ENCODE measurements around the gene GPS1.

Gene GPS1

DNA sequence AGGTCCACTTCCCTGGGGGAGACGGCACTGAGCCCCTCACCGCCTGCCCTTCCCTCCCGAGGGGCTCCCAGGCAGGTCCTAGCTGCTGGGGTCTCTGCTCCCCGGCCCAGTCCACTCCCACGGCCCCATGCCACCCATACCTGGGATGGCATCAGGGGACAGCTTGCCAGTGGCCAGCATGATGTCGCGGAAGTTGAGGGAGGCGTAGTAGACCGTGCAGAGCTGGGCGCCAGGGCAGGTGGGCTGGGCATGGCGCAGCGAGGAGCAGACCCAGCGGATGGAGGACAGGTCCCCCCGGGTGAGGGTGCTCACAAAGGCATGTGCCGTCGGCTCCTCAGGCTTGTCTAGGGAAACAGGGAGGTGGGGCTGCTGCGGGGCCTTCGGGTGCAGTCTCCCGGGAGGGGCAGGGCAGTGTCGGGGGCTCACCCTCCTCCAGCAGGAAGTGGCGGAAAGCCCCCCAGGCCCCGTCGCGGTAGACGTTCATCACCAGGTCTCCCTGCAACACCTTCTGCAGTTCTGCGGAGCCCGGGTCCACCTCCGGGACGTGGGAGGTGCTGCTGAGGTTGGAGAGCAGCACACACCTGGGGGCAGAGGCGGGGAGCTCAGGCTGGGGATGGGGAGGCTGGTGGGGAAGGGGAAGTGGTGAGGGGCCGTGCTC, 32.8 kb downstream of the GPS1 start:
- no peak for TF ChIP-seq CTCF (conservative IDR thresholded peaks at IDR 0.05)
- H3K27ac ChIP-seq = no peak overlapping the region

DNA sequence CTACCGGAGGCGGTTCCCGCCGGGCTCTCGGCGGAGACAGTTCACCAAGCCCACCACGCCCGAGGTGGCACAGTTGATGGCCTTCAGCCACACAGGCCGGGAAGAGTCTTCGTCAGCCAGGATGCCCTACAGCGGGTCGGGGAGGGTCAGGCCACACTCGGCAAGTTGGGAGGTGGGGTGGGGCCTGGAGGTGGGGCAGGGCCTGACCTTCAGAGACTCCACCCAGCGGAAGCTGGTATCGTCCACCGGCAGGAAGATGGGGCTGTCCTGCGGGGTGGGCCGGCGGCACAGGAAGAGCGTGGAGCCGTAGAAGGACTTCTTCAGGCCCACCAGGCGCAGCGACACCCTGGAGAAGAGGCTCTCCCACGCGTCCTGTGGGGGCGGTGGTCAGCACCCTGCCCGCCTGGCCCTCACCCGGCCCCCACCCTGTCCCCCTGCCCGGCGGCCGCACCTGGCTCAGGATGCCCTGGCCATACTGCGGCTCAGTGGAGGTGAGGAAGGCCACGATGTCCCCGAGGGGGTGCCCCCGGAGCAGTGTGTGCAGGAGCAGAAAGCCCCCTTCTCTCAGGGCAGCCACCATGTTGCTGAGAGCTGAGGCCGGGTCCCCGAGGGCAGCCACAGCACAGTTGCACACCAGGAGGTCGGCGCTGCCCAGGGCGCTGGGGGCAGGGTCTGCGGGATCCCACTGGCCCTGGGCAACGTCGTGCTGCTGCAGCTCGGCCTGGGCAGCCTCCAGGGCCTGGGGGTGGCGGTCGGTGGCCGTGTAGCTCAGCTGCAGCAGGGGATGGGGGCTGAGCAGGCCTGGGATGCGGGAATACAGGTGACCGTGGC, 33.5 kb downstream of the GPS1 start:
- no peak for TF ChIP-seq CTCF (conservative IDR thresholded peaks at IDR 0.05)
- H3K27ac ChIP-seq = no peak overlapping the region

DNA sequence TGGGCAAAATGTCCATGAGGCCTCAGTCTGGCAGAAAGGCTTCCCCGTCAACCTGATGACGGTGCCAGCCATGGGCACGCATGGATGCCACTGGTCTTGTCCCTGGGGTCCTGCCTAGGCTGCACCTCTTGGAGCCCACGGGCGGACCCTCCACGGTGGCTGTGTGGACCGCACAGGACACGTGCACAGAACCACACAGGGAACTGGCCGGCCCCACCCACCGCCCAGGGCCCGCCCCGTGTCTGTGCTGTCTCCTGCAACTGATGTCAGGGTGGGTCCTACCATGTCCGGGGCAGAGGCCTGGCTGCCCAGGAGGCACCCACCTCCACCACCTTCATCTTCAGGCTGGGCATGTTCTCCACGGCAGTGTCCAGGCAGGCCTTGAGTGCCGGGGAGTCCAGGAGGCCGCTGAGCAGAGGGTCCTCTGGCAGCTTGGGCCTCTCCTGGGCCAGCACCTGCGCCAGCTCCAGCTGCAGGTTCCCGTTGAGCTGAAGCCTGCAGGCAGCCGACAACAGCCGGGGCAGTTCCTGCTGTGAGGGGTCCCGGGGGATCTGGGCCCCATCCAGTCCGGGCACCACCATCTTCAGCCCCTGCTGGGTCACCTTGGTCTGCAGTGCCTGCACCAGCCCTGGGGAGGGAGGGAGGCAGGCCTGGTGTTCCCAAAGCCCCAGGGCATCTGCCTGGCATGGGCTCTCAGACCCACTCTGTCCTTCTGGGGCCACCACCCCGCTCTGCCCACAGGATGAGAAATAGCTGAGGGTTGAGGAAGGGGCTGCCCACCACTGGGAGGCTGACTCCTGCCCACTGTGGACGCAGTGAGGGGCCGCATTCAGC, 34.5 kb downstream of the GPS1 start:
- no peak for TF ChIP-seq CTCF (conservative IDR thresholded peaks at IDR 0.05)
- no peak overlapping the region for H3K27ac ChIP-seq

GRCh38 chr17:82086941-82087906, 35.5 kb downstream of the GPS1 start:
- peak overlapping the region; percentile 16; the same call in 1 of the 2 replicates for H3K27ac ChIP-seq
- TF ChIP-seq CTCF (conservative IDR thresholded peaks at IDR 0.05) = no peak

DNA sequence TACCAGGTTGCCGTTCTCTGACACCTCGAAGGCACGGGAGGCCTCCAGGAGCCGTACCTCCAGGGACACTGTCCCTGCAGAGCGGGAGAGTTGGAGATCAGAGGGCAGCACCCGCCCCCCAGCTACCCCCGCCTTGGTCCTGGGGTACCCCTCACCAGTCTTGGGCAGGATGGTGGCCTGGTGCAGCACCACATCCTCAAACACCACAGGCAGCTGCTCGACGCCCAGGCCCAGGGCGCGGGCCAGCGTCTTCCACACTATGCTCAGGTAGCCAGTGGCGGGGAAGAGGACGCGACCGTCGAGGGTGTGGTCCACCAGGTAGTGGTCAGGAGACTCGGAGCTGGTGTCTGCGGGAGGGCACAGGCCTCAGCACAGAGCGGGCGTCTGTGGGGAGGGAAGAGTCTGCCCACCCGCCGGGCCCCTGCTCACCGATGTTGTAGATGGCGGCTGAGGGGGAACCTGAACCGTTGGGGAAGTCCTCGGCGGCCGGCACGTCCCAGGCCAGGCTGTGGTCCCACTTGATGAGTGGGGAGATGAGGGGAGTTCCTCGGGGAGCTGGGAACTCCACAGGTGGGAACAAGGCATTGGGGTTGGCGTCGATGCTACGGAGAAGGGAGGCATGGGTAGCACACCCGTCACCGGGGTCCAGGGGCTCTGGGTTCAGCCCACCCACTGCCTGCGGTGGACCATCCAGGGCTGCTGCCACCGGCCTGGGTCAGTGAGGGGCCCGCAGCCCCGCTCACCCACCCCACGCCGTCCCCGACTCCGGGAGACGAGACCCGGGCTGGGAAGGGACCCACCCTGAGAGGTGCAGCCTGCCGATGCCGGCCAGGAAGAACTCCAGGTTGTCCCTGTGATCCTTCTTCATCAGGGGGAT, 36.5 kb downstream of the GPS1 start:
- H3K27ac ChIP-seq = peak overlapping the region; percentile 99; the same call in 1 of the 2 replicates
- TF ChIP-seq CTCF (conservative IDR thresholded peaks at IDR 0.05) = no peak
